ENCODE results near the gene CACNB4.

GRCh38 chr2:151991010-151991409 lies 107.8 kb downstream of the CACNB4 start:
- no peak for TF ChIP-seq CTCF (IDR thresholded peaks at IDR 0.05)
- no peak for TF ChIP-seq POLR2A (IDR thresholded peaks at IDR 0.05)

All from tibial nerve (tissue), 3 donors.